ENCODE results near the gene HYAL4. TPM values are rescaled to one million over a fixed set of nuclear protein-coding genes. Genes with fewer than 3 reads are reported as not detected.
"Not testable (repeated sequence)": the region's sequence is repeated elsewhere in the genome, so short reads cannot be mapped to it uniquely, and the experiment has no call there.

The HYAL4 gene
- total RNA-seq, 1 experiment from 2014 or later = not detected

- no peak for DNase-seq
- no peak overlapping the region for H3K4me2 ChIP-seq (ENCODE audit: low read depth, low read length, poor library complexity, severe bottlenecking)
- no peaks in the 10 kb centered on the region for H3K27me3 ChIP-seq (ENCODE audit: low read length)
- no peak overlapping the region for H2AFZ ChIP-seq (ENCODE audit: low read length)
- H3K9me3 ChIP-seq (ENCODE audit: low read length) = no peaks in the 10 kb centered on the region
- no peak overlapping the region for H3K27ac ChIP-seq (ENCODE audit: low read length)
- H3K4me3 ChIP-seq (ENCODE audit: low read length) = no peak overlapping the region
- no peaks in the 10 kb centered on the region for H3K9me2 ChIP-seq (replicated peaks; ENCODE audit: insufficient read depth, low read length)
- no peaks in the 10 kb centered on the region for H3K79me2 ChIP-seq (ENCODE audit: low read length)
- H3K36me3 ChIP-seq (ENCODE audit: insufficient read depth, low read length) = no peaks in the 10 kb centered on the region
- no peak overlapping the region for H3K9ac ChIP-seq (ENCODE audit: low read length)
- no peaks in the 10 kb centered on the region for H4K20me1 ChIP-seq (ENCODE audit: insufficient read depth, low read depth, low read length)
- no peaks in the 10 kb centered on the region for H3K4me1 ChIP-seq (ENCODE audit: low read length)
Measured at GRCh38 chr7:123828805-123829204, 16.2 kb upstream of the HYAL4 start.

GRCh38 chr7:123836656-123837055 is 8.3 kb upstream of the HYAL4 start:
- Histone ChIP-seq H3K36me3 (ENCODE audit: insufficient read depth, low read length) (no peaks in the 10 kb centered on the region), H3K79me2 (ENCODE audit: low read length) (no peaks in the 10 kb centered on the region), H3K4me3 (ENCODE audit: low read length) (no peak overlapping the region), H2AFZ (ENCODE audit: low read length) (no peak overlapping the region), H3K27me3 (ENCODE audit: low read length) (no peaks in the 10 kb centered on the region), H3K4me1 (ENCODE audit: low read length) (no peaks in the 10 kb centered on the region), H3K27ac (ENCODE audit: low read length) (no peak overlapping the region), H3K4me2 (ENCODE audit: low read depth, low read length, poor library complexity, severe bottlenecking) (no peak overlapping the region), H3K9ac (ENCODE audit: low read length) (no peak overlapping the region), H4K20me1 (ENCODE audit: insufficient read depth, low read depth, low read length) (no peaks in the 10 kb centered on the region), H3K9me3 (ENCODE audit: low read length) (no peaks in the 10 kb centered on the region), H3K9me2 (replicated peaks; ENCODE audit: insufficient read depth, low read length) (no peaks in the 10 kb centered on the region)
- DNase-seq = no peak

- DNase-seq; H3K9me3 ChIP-seq (ENCODE audit: low read length); H3K9me2 ChIP-seq (replicated peaks; ENCODE audit: insufficient read depth, low read length); H3K9ac ChIP-seq (ENCODE audit: low read length); H3K79me2 ChIP-seq (ENCODE audit: low read length); H4K20me1 ChIP-seq (ENCODE audit: insufficient read depth, low read depth, low read length); H3K4me1 ChIP-seq (ENCODE audit: low read length); H2AFZ ChIP-seq (ENCODE audit: low read length); H3K4me2 ChIP-seq (ENCODE audit: low read depth, low read length, poor library complexity, severe bottlenecking); H3K36me3 ChIP-seq (ENCODE audit: insufficient read depth, low read length); H3K27me3 ChIP-seq (ENCODE audit: low read length); H3K27ac ChIP-seq (ENCODE audit: low read length); H3K4me3 ChIP-seq (ENCODE audit: low read length): not testable (repeated sequence)
Measured at GRCh38 chr7:123839106-123839505, 5.9 kb upstream of the HYAL4 start.

- H3K36me3 ChIP-seq (ENCODE audit: insufficient read depth, low read length); H3K9me2 ChIP-seq (replicated peaks; ENCODE audit: insufficient read depth, low read length); H3K4me3 ChIP-seq (ENCODE audit: low read length); H3K79me2 ChIP-seq (ENCODE audit: low read length); DNase-seq; H2AFZ ChIP-seq (ENCODE audit: low read length); H3K27me3 ChIP-seq (ENCODE audit: low read length); H3K9me3 ChIP-seq (ENCODE audit: low read length); H3K4me2 ChIP-seq (ENCODE audit: low read depth, low read length, poor library complexity, severe bottlenecking); H3K9ac ChIP-seq (ENCODE audit: low read length); H4K20me1 ChIP-seq (ENCODE audit: insufficient read depth, low read depth, low read length); H3K27ac ChIP-seq (ENCODE audit: low read length); H3K4me1 ChIP-seq (ENCODE audit: low read length): not testable (repeated sequence)
Measured at GRCh38 chr7:123844142-123844541, 827 bp upstream of the HYAL4 start.

GRCh38 chr7:123845823-123846216 is 851 bp downstream of the HYAL4 start:
- H3K4me1 ChIP-seq (ENCODE audit: low read length) = no peaks in the 10 kb centered on the region
- H4K20me1 ChIP-seq (ENCODE audit: insufficient read depth, low read depth, low read length) = no peaks in the 10 kb centered on the region
- no peak overlapping the region for H3K4me3 ChIP-seq (ENCODE audit: low read length)
- no peak overlapping the region for H3K9ac ChIP-seq (ENCODE audit: low read length)
- H3K27ac ChIP-seq (ENCODE audit: low read length) = no peak overlapping the region
- no peaks in the 10 kb centered on the region for H3K9me3 ChIP-seq (ENCODE audit: low read length)
- no peaks in the 10 kb centered on the region for H3K9me2 ChIP-seq (replicated peaks; ENCODE audit: insufficient read depth, low read length)
- no peaks in the 10 kb centered on the region for H3K36me3 ChIP-seq (ENCODE audit: insufficient read depth, low read length)
- no peaks in the 10 kb centered on the region; the same call in 1 of the 2 replicates for H3K27me3 ChIP-seq (ENCODE audit: low read length)
- H2AFZ ChIP-seq (ENCODE audit: low read length) = no peak overlapping the region
- no peak for DNase-seq
- no peaks in the 10 kb centered on the region for H3K79me2 ChIP-seq (ENCODE audit: low read length)
- H3K4me2 ChIP-seq (ENCODE audit: low read depth, low read length, poor library complexity, severe bottlenecking) = no peak overlapping the region

GRCh38 chr7:123846217-123846891 is 1.4 kb downstream of the HYAL4 start:
- H3K4me1 ChIP-seq (ENCODE audit: low read length) = no peaks in the 10 kb centered on the region
- no peak overlapping the region for H3K4me3 ChIP-seq (ENCODE audit: low read length)
- H4K20me1 ChIP-seq (ENCODE audit: insufficient read depth, low read depth, low read length) = no peaks in the 10 kb centered on the region
- no peak overlapping the region for H3K27ac ChIP-seq (ENCODE audit: low read length)
- H3K27me3 ChIP-seq (ENCODE audit: low read length) = no peaks in the 10 kb centered on the region; the same call in 1 of the 2 replicates
- H3K36me3 ChIP-seq (ENCODE audit: insufficient read depth, low read length) = no peaks in the 10 kb centered on the region
- H3K9ac ChIP-seq (ENCODE audit: low read length) = no peak overlapping the region
- H3K9me3 ChIP-seq (ENCODE audit: low read length) = no peaks in the 10 kb centered on the region
- no peak overlapping the region for H2AFZ ChIP-seq (ENCODE audit: low read length)
- H3K4me2 ChIP-seq (ENCODE audit: low read depth, low read length, poor library complexity, severe bottlenecking) = no peak overlapping the region
- H3K9me2 ChIP-seq (replicated peaks; ENCODE audit: insufficient read depth, low read length) = no peaks in the 10 kb centered on the region
- no peak for DNase-seq
- no peaks in the 10 kb centered on the region for H3K79me2 ChIP-seq (ENCODE audit: low read length)

- no peaks in the 10 kb centered on the region for H3K9me2 ChIP-seq (replicated peaks; ENCODE audit: insufficient read depth, low read length)
- H3K4me1 ChIP-seq (ENCODE audit: low read length) = no peaks in the 10 kb centered on the region
- H3K79me2 ChIP-seq (ENCODE audit: low read length) = no peaks in the 10 kb centered on the region
- H3K27ac ChIP-seq (ENCODE audit: low read length) = no peak overlapping the region
- no peak overlapping the region for H3K4me2 ChIP-seq (ENCODE audit: low read depth, low read length, poor library complexity, severe bottlenecking)
- no peak overlapping the region for H3K9ac ChIP-seq (ENCODE audit: low read length)
- no peaks in the 10 kb centered on the region for H3K9me3 ChIP-seq (ENCODE audit: low read length)
- no peaks in the 10 kb centered on the region for H3K36me3 ChIP-seq (ENCODE audit: insufficient read depth, low read length)
- no peak for DNase-seq
- no peak overlapping the region for H2AFZ ChIP-seq (ENCODE audit: low read length)
- no peak overlapping the region for H3K4me3 ChIP-seq (ENCODE audit: low read length)
- H4K20me1 ChIP-seq (ENCODE audit: insufficient read depth, low read depth, low read length) = no peaks in the 10 kb centered on the region
- H3K27me3 ChIP-seq (ENCODE audit: low read length) = no peaks in the 10 kb centered on the region; the same call in 1 of the 2 replicates
Measured at GRCh38 chr7:123847868-123848267, 2.9 kb downstream of the HYAL4 start.

- Histone ChIP-seq H3K9me3 (ENCODE audit: low read length) (no peaks in the 10 kb centered on the region), H3K4me1 (ENCODE audit: low read length) (no peaks in the 10 kb centered on the region), H3K27ac (ENCODE audit: low read length) (no peak overlapping the region), H3K4me2 (ENCODE audit: low read depth, low read length, poor library complexity, severe bottlenecking) (no peak overlapping the region), H3K79me2 (ENCODE audit: low read length) (no peaks in the 10 kb centered on the region), H4K20me1 (ENCODE audit: insufficient read depth, low read depth, low read length) (no peaks in the 10 kb centered on the region), H3K36me3 (ENCODE audit: insufficient read depth, low read length) (no peaks in the 10 kb centered on the region), H3K4me3 (ENCODE audit: low read length) (no peak overlapping the region), H3K9me2 (replicated peaks; ENCODE audit: insufficient read depth, low read length) (no peaks in the 10 kb centered on the region), H3K9ac (ENCODE audit: low read length) (no peak overlapping the region), H2AFZ (ENCODE audit: low read length) (no peak overlapping the region), H3K27me3 (ENCODE audit: low read length) (no peaks in the 10 kb centered on the region; the same call in 1 of the 2 replicates)
- DNase-seq = no peak
Measured at GRCh38 chr7:123849855-123850254, 4.9 kb downstream of the HYAL4 start.

Data from Karpas-422 (cell line).